ENCODE results near the gene CLDN19.

The CLDN19 gene

GRCh38 chr1:42692911-42693310 lies 47.1 kb downstream of the CLDN19 start:
- DNase-seq = no peak

GRCh38 chr1:42692461-42692860 lies 47.6 kb downstream of the CLDN19 start:
- DNase-seq = peak; percentile 36

GRCh38 chr1:42691157-42691498 lies 48.9 kb downstream of the CLDN19 start:
- DNase-seq = no peak

GRCh38 chr1:42690477-42691156 lies 49.4 kb downstream of the CLDN19 start:
- DNase-seq = no peak

GRCh38 chr1:42689912-42690311 lies 50.1 kb downstream of the CLDN19 start:
- DNase-seq = no peak

GRCh38 chr1:42686418-42686817 lies 53.6 kb downstream of the CLDN19 start:
- DNase-seq = no peak

GRCh38 chr1:42684139-42684538 lies 55.9 kb downstream of the CLDN19 start:
- no peak for DNase-seq

All from NCI-H526 treated with DMSO at 0.1 percent for 48 hours (cell line).